AG04449 (cell line): ENCODE measurements around the gene SLC38A8.

Experiments used
- CTCF ChIA-PET: fragments of 350-600 bp; formaldehyde crosslinking; extraction: SDS; loops from one replicate; lab custom pipeline; 2021; ENCODE audit warnings: antibody characterized with exemption; lab: Yijun Ruan, JAX
- POLR2A ChIA-PET: fragments of 400-600, 350-600 bp; formaldehyde crosslinking; extraction: SDS; loops from one replicate; lab custom pipeline; 2020; ENCODE audit warnings: antibody characterized with exemption, inconsistent platforms; lab: Yijun Ruan, JAX
- DNase-seq: peaks from one replicate; pipeline ENCODE4 v3.0.0-alpha.2; 2010; ENCODE audit warnings: low read depth, low spot score
- H3K4me3 ChIP-seq: 2 replicates; pipeline ENCODE4 v1.5.1; 2011; ENCODE audit warnings: low read depth, mild to moderate bottlenecking, control low read depth, low read length
- CTCF ChIP-seq: IDR thresholded peaks from one replicate; pipeline ENCODE4 v1.5.1; 2011; ENCODE audit warnings: mild to moderate bottlenecking, moderate library complexity, low read length, control low read depth, inconsistent platforms; ENCODE audit not compliant: insufficient read depth; ENCODE audit errors: missing control alignments

Gene SLC38A8

GRCh38 chr16:83974475-83974874 is 68.1 kb downstream of the SLC38A8 start:
- DNase-seq, result no peak
- CTCF ChIA-PET, result interaction anchor here (1.2 kb wide), 1 partner anchor 92 kb away, joined by 4 read pairs; no protein-coding TSS in a partner anchor
- no peak for TF ChIP-seq CTCF
- H3K4me3 ChIP-seq, result no peak overlapping the region
- POLR2A ChIA-PET, result no interaction called here

- ChIA-PET POLR2A (no interaction called here), CTCF (interaction anchor here (1.2 kb wide), 1 partner anchor 92 kb away, joined by 4 read pairs; no protein-coding TSS in a partner anchor)
- TF ChIP-seq CTCF, result no peak
- no peak overlapping the region for H3K4me3 ChIP-seq
- no peak for DNase-seq
Measured at GRCh38 chr16:83973581-83974385, 68.8 kb downstream of the SLC38A8 start.

GRCh38 chr16:83973077-83973476 is 69.5 kb downstream of the SLC38A8 start:
- ChIA-PET POLR2A (no interaction called here), CTCF (no interaction called here)
- TF ChIP-seq CTCF, result no peak

GRCh38 chr16:83972256-83973008 is 70.2 kb downstream of the SLC38A8 start:
- POLR2A ChIA-PET, result no interaction called here
- DNase-seq, result no peak
- CTCF ChIA-PET, result interaction anchor here (1.1 to 3.9 kb wide), 3 partner anchors 16 to 90 kb away, joined by 3 to 18 read pairs (median 7); no protein-coding TSS in a partner anchor
- TF ChIP-seq CTCF, result no peak
- no peak overlapping the region for H3K4me3 ChIP-seq

More at GRCh38 chr16:83973077-83973476, 69.5 kb downstream of the SLC38A8 start:
- no peak for DNase-seq
- no peak overlapping the region for H3K4me3 ChIP-seq

GRCh38 chr16:83971165-83972130 is 71.1 kb downstream of the SLC38A8 start:
- POLR2A ChIA-PET, result no interaction called here
- CTCF ChIA-PET, result interaction anchor here (1.1 to 3.9 kb wide), 8 partner anchors 15 to 94 kb away, joined by 3 to 36 read pairs (median 6); partner anchors contain the start of gene OSGIN1
- no peak for DNase-seq
- no peak overlapping the region for H3K4me3 ChIP-seq
- no peak for TF ChIP-seq CTCF
